Kidney (tissue), 14 donors: ENCODE measurements around the gene SLC29A4. TPM values are rescaled to one million over a fixed set of nuclear protein-coding genes. Genes with fewer than 3 reads are reported as not detected.
A peak's percentile ranks its signal among the peaks of the same experiment; 100 is the strongest.
"Not testable (repeated sequence)": the region's sequence is repeated elsewhere in the genome, so short reads cannot be mapped to it uniquely, and the experiment has no call there.

Source experiments
- DNase-seq, 5 donors: peaks; one replicate each; pipeline ENCODE4 v3.0.0-alpha.2; 2013 to 2020
- FAIRE-seq: peaks from 2 replicates; lab custom pipeline; 2012; peaks lifted over from hg19 to GRCh38; lab: Jason Lieb, UNC
- H3K27ac ChIP-seq, 2 donors: one replicate each; pipeline ENCODE4 v1.7.0; 2013; ENCODE audit warnings: low read depth in 2 of 2, low read length in 2 of 2, inconsistent platforms in 1 of 2
- H3K27me3 ChIP-seq: one replicate; pipeline ENCODE4 v1.7.1; 2013; ENCODE audit warnings: low read length, inconsistent platforms; ENCODE audit not compliant: control insufficient read depth, insufficient read depth
- H3K36me3 ChIP-seq, 3 donors: one replicate each; pipeline versions ENCODE4 v1.7.0 to v1.7.1; 2013; ENCODE audit warnings: low read length in 3 of 3, control low read depth in 1 of 3, inconsistent platforms in 1 of 3; ENCODE audit not compliant: insufficient read depth in 3 of 3, control insufficient read depth in 2 of 3
- H3K4me1 ChIP-seq, 3 donors: one replicate each; pipeline versions ENCODE4 v1.7.0 to v1.7.1; 2013; ENCODE audit warnings: low read length in 3 of 3, inconsistent platforms in 1 of 3, low read depth in 1 of 3; ENCODE audit not compliant: control insufficient read depth in 2 of 3, insufficient read depth in 2 of 3
- H3K4me3 ChIP-seq, 3 donors: one replicate each; pipeline versions ENCODE4 v1.7.0 to v1.8.1; 2013; ENCODE audit warnings: low read length in 3 of 3, control low read depth in 1 of 3, inconsistent platforms in 1 of 3
- H3K9ac ChIP-seq, 3 donors: one replicate each; pipeline versions ENCODE4 v1.7.0 to v1.7.1; 2013; ENCODE audit warnings: low read length in 3 of 3, control low read depth in 1 of 3, inconsistent platforms in 1 of 3
- H3K9me3 ChIP-seq, 3 donors: one replicate each; pipeline versions ENCODE4 v1.7.0 to v1.7.1; 2013; ENCODE audit warnings: low read length in 3 of 3, control low read depth in 1 of 3, inconsistent platforms in 1 of 3; ENCODE audit not compliant: control insufficient read depth in 2 of 3, insufficient read depth in 1 of 3
- CTCF ChIP-seq: IDR thresholded peaks from 3 replicates; pipeline ENCODE4 v1.5.1; 2012; ENCODE audit warnings: mild to moderate bottlenecking, moderate library complexity, borderline replicate concordance; ENCODE audit not compliant: insufficient read depth; ENCODE audit errors: extremely low read depth
- intact Hi-C: fragments of 100-400 bp; cut with DNase I; formaldehyde crosslinking; loops from one replicate; pipeline ENCODE4 v1.11.1; 2022
- polyA plus RNA-seq: library from polyadenylated mRNA; stranded (reverse); fragments of 350-450 nt; fragmentation: Illumina TruSeq; extraction: RNeasy Lipid Tissue Mini Kit (QIAGEN cat#74804); gene quantifications from one replicate; pipeline ENCODE4 v1.2.3, GENCODE V29; 2014; ENCODE audit warnings: low read depth, low replicate concordance; ENCODE audit not compliant: insufficient read depth
- total RNA-seq: library from RNA; stranded (reverse); fragmentation: NEBNext Ultra II Directional; extraction: Animal tissue kit (Norgen Biotek cat#: 25700); gene quantifications from one replicate; pipeline ENCODE4 v1.2.1, GENCODE V29; 2021
- donor health status: control.
- donor health status: control.
- donor health status: control.
- donor health status: control.
- donor health status: control.
- donor health status: DM: yes; HTN: yes; CAD: no.
- donor health status: Normal renal cell carcinoma (clear cell type).

The SLC29A4 gene
- total and polyA plus RNA-seq, 2 donors from 2014 or later = 3.4 to 6.8 TPM

GRCh38 chr7:5283421-5284303 is 919 bp downstream of the SLC29A4 start:
- peak overlapping the region in 1 of 3 donors; percentile 11 for H3K4me3 ChIP-seq
- H3K27ac ChIP-seq = no peak overlapping the region
- H3K27me3 ChIP-seq = no peaks in the 10 kb centered on the region
- peaks cover 0 to 7% (median 0%) of the 10 kb centered on the region in 3 donors for H3K4me1 ChIP-seq
- intact Hi-C loops = no loop called here
- no peak for FAIRE-seq
- H3K36me3 ChIP-seq = no peaks in the 10 kb centered on the region
- no peak for TF ChIP-seq CTCF
- no peak overlapping the region for H3K9ac ChIP-seq
- peak in 2 of 5 donors; percentile 44 to 67 for DNase-seq
- H3K9me3 ChIP-seq = no peaks in the 10 kb centered on the region

GRCh38 chr7:5284304-5285281 is 1.9 kb downstream of the SLC29A4 start:
- DNase-seq (peak; percentile 76 to 89 (median 86)), FAIRE-seq (no peak)
- H3K27ac ChIP-seq = no peak overlapping the region
- no peaks in the 10 kb centered on the region for H3K27me3 ChIP-seq
- no peaks in the 10 kb centered on the region for H3K36me3 ChIP-seq
- H3K4me1 ChIP-seq = peaks cover 0 to 7% (median 0%) of the 10 kb centered on the region in 3 donors
- H3K9me3 ChIP-seq = no peaks in the 10 kb centered on the region
- intact Hi-C loops = no loop called here
- TF ChIP-seq CTCF = peak; percentile 26
- H3K4me3 ChIP-seq = no peak overlapping the region
- H3K9ac ChIP-seq = no peak overlapping the region

GRCh38 chr7:5286933-5287332 is 4.2 kb downstream of the SLC29A4 start:
- no peak for DNase-seq
- H3K27ac ChIP-seq = no peak overlapping the region

GRCh38 chr7:5287373-5287772 is 4.6 kb downstream of the SLC29A4 start:
- H3K9me3 ChIP-seq, H3K4me1 ChIP-seq, H3K27me3 ChIP-seq, H3K27ac ChIP-seq, H3K4me3 ChIP-seq, intact Hi-C loops, FAIRE-seq, H3K36me3 ChIP-seq, DNase-seq, H3K9ac ChIP-seq: not testable (repeated sequence)

More at GRCh38 chr7:5286933-5287332, 4.2 kb downstream of the SLC29A4 start:
- TF ChIP-seq CTCF = no peak
- Histone ChIP-seq H3K9me3 (no peaks in the 10 kb centered on the region), H3K4me3 (no peak overlapping the region), H3K27me3 (no peaks in the 10 kb centered on the region), H3K9ac (no peak overlapping the region), H3K4me1 (peaks cover 0 to 7% (median 0%) of the 10 kb centered on the region in 3 donors), H3K36me3 (no peaks in the 10 kb centered on the region)
- FAIRE-seq = no peak
- intact Hi-C loops = no loop called here
